ENCODE results near the gene RNF150. TPM values are rescaled to one million over a fixed set of nuclear protein-coding genes. Genes with fewer than 3 reads are reported as not detected.

RNF150 gene
- total RNA-seq, 1 experiment from 2014 or later = 0.14 TPM

DNA sequence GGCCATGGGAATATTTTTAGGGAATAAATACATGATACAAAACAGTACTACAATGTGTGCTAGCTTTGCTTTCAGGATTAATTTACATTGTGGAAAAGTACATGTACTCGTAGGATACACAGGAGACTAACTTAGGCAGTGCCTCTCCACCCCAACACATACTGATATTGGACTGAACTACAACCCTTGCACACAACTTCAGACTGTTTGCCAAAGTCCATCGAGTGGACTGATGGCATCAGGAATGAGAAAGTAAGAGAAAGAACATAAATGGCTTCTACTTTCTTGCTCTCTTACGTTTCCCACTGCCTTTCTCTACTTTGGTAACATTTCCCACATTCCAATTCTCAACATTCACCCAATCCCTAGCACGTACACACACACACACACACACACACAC, 130.1 kb downstream of the RNF150 start:
- TF ChIP-seq, protein P1, sequence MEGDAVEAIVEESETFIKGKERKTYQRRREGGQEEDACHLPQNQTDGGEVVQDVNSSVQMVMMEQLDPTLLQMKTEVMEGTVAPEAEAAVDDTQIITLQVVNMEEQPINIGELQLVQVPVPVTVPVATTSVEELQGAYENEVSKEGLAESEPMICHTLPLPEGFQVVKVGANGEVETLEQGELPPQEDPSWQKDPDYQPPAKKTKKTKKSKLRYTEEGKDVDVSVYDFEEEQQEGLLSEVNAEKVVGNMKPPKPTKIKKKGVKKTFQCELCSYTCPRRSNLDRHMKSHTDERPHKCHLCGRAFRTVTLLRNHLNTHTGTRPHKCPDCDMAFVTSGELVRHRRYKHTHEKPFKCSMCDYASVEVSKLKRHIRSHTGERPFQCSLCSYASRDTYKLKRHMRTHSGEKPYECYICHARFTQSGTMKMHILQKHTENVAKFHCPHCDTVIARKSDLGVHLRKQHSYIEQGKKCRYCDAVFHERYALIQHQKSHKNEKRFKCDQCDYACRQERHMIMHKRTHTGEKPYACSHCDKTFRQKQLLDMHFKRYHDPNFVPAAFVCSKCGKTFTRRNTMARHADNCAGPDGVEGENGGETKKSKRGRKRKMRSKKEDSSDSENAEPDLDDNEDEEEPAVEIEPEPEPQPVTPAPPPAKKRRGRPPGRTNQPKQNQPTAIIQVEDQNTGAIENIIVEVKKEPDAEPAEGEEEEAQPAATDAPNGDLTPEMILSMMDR (IDR thresholded peaks at IDR 0.05; ENCODE audit: insufficient read depth in 1 of 2, low read depth in 1 of 2, low read length in 1 of 2, severe bottlenecking in 1 of 2, unreplicated experiment in 1 of 2) = no peak

DNA sequence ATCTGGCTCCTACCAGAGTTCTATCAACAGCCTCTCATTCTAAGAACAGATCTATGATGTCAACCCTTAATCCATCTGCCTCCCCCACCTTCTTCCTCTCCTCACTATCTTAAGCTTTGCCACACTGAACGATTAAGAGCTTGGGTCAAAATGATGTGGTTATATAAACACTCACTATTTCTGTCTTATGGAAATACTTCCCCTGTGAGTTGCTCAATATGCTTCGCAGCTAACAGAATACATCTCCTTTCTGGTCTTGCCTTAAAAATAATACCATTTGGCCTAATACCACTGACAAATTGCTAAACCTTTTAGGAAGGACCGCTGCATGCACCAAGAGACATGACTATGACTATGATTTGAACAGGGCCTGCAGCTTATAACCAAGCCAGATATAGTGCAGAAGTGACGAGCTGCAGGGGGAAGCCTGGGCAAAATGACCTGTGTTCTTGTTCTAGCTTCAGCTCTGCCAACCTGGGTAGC, 130.9 kb downstream of the RNF150 start:
- Histone ChIP-seq H3K36me3 (ENCODE audit: control insufficient read depth, insufficient read depth, low read length) (no peaks in the 10 kb centered on the region), H3K4me3 (ENCODE audit: low read depth, low read length) (no peak overlapping the region), H3K4me1 (no peaks in the 10 kb centered on the region), H3K9me3 (no peaks in the 10 kb centered on the region), H3K27me3 (replicated peaks; ENCODE audit: control insufficient read depth, insufficient read depth, low read length) (no peaks in the 10 kb centered on the region)
- peaks cover 16% of the 10 kb centered on the region for H3K27me3 Mint-ChIP-seq (ENCODE audit: insufficient read depth, unreplicated experiment)
- H3K36me3 Mint-ChIP-seq (ENCODE audit: insufficient read depth, unreplicated experiment) = no peaks in the 10 kb centered on the region
- H3K27ac Mint-ChIP-seq (ENCODE audit: unreplicated experiment) = no peak overlapping the region
- BruUV-seq (replicated peaks) = no TSS peak
- H3K4me1 Mint-ChIP-seq (ENCODE audit: low read depth, unreplicated experiment) = no peaks in the 10 kb centered on the region
- TF ChIP-seq, protein P1 (IDR thresholded peaks at IDR 0.05; ENCODE audit: insufficient read depth in 1 of 2, low read depth in 1 of 2, low read length in 1 of 2, severe bottlenecking in 1 of 2, unreplicated experiment in 1 of 2) = no peak
- H3K9me3 Mint-ChIP-seq (ENCODE audit: unreplicated experiment) = no peaks in the 10 kb centered on the region
- no peak overlapping the region for H3K4me3 Mint-ChIP-seq (ENCODE audit: unreplicated experiment)
- CTCF ChIA-PET = no interaction called here
- intact Hi-C loops (cut with micrococcal nuclease; ENCODE audit: unreplicated experiment) = no loop called here
- POLR2A ChIA-PET = no interaction called here
- no peak for DNase-seq

More for the DNA sequence above, 130.1 kb downstream of the RNF150 start:
- Histone ChIP-seq H3K9me3 (no peaks in the 10 kb centered on the region), H3K4me3 (ENCODE audit: low read depth, low read length) (no peak overlapping the region), H3K27me3 (replicated peaks; ENCODE audit: control insufficient read depth, insufficient read depth, low read length) (no peaks in the 10 kb centered on the region), H3K4me1 (no peaks in the 10 kb centered on the region), H3K36me3 (ENCODE audit: control insufficient read depth, insufficient read depth, low read length) (no peaks in the 10 kb centered on the region)
- H3K27ac Mint-ChIP-seq (ENCODE audit: unreplicated experiment) = no peak overlapping the region
- no peaks in the 10 kb centered on the region for H3K9me3 Mint-ChIP-seq (ENCODE audit: unreplicated experiment)
- no peaks in the 10 kb centered on the region for H3K36me3 Mint-ChIP-seq (ENCODE audit: insufficient read depth, unreplicated experiment)
- ChIA-PET CTCF (no interaction called here), POLR2A (no interaction called here)
- no peaks in the 10 kb centered on the region for H3K4me1 Mint-ChIP-seq (ENCODE audit: low read depth, unreplicated experiment)
- DNase-seq = no peak
- BruUV-seq (replicated peaks) = no TSS peak
- intact Hi-C loops (cut with micrococcal nuclease; ENCODE audit: unreplicated experiment) = no loop called here
- H3K27me3 Mint-ChIP-seq (ENCODE audit: insufficient read depth, unreplicated experiment) = peaks cover 16% of the 10 kb centered on the region
- no peak overlapping the region for H3K4me3 Mint-ChIP-seq (ENCODE audit: unreplicated experiment)

DNA sequence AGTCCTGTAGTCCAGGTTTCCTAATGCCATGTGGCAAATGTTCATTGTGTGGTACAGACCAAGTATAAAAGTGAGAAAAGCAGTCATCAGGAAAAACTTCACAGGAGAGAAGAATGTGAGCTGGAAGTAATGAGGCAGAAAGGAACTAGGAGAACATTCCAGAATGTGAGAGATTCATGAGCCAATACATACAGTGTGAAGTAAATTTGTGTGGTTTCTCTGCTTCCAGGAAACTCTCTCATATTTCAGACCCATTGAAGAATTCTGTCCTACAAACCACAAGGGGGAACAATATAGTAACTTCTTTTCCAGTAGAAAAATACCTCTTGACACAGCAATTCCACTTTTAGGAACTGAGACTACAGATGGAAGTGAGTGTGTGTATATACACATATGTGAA, 136.5 kb downstream of the RNF150 start:
- Histone ChIP-seq H3K9me3 (no peaks in the 10 kb centered on the region), H3K4me3 (ENCODE audit: low read depth, low read length) (no peak overlapping the region), H3K4me1 (no peaks in the 10 kb centered on the region), H3K27me3 (replicated peaks; ENCODE audit: control insufficient read depth, insufficient read depth, low read length) (no peaks in the 10 kb centered on the region), H3K36me3 (ENCODE audit: control insufficient read depth, insufficient read depth, low read length) (no peaks in the 10 kb centered on the region)
- Mint-ChIP-seq H3K36me3 (ENCODE audit: insufficient read depth, unreplicated experiment) (no peaks in the 10 kb centered on the region), H3K27ac (ENCODE audit: unreplicated experiment) (no peak overlapping the region), H3K4me3 (ENCODE audit: unreplicated experiment) (no peak overlapping the region), H3K9me3 (ENCODE audit: unreplicated experiment) (no peaks in the 10 kb centered on the region), H3K4me1 (ENCODE audit: low read depth, unreplicated experiment) (no peaks in the 10 kb centered on the region), H3K27me3 (ENCODE audit: insufficient read depth, unreplicated experiment) (peaks cover 13% of the 10 kb centered on the region)
- BruUV-seq (replicated peaks) = no TSS peak
- POLR2A ChIA-PET = no interaction called here
- CTCF ChIA-PET = no interaction called here
- TF ChIP-seq, protein P1 (IDR thresholded peaks at IDR 0.05; ENCODE audit: insufficient read depth in 1 of 2, low read depth in 1 of 2, low read length in 1 of 2, severe bottlenecking in 1 of 2, unreplicated experiment in 1 of 2) = no peak
- intact Hi-C loops (cut with micrococcal nuclease; ENCODE audit: unreplicated experiment) = loop anchor here (5.0 kb wide), 1 partner anchor 136 kb away; the partner anchor contains the start of gene RNF150
- no peak for DNase-seq

Measured in Caco-2 (cell line).